GM23248 (cell line): ENCODE data around the gene VPS13D.

Source experiments
- EZH2 ChIP-seq: fragments of 200-600 bp; sonication (generic); IDR thresholded peaks from 2 replicates; pipeline ENCODE4 v1.6.1; 2018; ENCODE audit warnings: antibody characterized with exemption, mild to moderate bottlenecking; ENCODE audit not compliant: insufficient read depth, poor library complexity, severe bottlenecking
- EZH2phosphoT487 ChIP-seq: fragments of 200-600 bp; sonication (generic); IDR thresholded peaks from 2 replicates; pipeline ENCODE4 v1.6.1; 2018; ENCODE audit warnings: antibody characterized with exemption, moderate library complexity, mild to moderate bottlenecking, low read depth; ENCODE audit not compliant: insufficient read depth

DNA sequence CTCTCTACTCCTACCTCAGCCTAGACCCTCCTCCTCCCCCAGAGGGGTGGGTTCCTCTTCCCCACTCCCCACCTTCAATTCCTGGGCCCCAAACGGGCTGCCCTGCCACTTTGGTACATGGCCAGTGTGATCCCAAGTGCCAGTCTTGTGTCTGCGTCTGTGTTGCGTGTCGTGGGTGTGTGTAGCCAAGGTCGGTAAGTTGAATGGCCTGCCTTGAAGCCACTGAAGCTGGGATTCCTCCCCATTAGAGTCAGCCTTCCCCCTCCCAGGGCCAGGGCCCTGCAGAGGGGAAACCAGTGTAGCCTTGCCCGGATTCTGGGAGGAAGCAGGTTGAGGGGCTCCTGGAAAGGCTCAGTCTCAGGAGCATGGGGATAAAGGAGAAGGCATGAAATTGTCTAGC lies 21.6 kb upstream of the VPS13D start:
- TF ChIP-seq EZH2 (no peak), EZH2phosphoT487 (no peak)
